ENCODE results near the gene RNF123.
"Not testable (repeated sequence)": the region's sequence is repeated elsewhere in the genome, so short reads cannot be mapped to it uniquely, and the experiment has no call there.

Gene RNF123

DNA sequence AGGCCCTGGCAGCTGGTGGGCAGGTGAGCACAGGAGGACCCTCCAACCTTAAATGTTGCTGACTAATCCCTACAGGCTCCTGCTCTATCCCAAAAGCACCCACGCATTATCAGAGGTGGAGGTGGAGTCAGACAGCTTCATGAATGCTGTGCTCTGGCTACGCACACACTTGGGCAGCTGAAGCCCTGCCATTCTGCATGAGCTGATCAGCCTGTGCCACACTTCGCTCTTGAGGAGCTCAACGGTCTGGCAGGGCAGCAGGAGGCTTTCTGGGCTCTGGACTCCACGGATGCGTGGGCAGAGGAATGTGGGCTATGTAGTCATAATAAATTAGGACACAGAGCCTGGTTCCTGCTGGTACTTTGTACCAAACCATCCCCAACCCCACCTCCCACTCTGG, 6.2 kb upstream of the RNF123 start:
- no peak for DNase-seq

DNA sequence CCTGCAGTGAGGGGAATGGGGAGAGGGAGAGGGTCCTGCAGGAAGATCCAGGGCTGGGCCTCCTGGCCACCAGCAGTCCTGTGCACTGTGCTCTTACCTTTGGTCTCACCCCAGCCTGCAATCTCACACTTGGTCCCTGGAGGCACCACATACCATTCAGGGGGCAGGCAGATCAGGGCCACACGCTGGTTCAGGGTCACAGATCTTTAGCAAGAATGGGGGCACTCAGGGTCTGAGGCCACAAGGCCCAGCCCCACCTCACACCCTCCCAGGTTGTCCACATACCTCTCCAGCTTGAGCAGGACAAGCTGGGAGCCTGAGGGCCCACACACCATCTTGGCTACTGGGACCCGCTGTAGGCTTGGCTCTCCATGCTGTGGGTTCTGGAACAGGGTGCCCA, 4.9 kb upstream of the RNF123 start:
- not testable (repeated sequence) for DNase-seq

DNA sequence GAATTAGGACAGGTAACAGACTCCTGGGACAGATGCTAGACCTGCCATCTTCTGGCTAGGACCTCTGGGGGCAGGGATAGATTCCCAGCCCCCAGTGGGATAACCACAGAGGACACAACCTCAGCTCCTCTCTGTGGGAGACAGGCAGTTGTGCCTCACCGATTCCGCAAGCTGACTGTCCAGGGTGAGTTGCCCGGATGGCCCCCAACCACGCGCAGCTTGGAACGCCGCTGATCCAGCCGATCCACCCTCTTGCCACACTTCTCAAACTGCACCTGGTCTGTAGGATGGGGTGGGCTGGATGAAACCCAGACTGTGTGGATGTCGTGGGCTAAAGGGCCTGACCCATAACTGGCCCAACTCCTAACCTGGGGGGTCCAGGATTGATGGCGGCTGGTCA, 4.3 kb upstream of the RNF123 start:
- DNase-seq, result not testable (repeated sequence)

DNA sequence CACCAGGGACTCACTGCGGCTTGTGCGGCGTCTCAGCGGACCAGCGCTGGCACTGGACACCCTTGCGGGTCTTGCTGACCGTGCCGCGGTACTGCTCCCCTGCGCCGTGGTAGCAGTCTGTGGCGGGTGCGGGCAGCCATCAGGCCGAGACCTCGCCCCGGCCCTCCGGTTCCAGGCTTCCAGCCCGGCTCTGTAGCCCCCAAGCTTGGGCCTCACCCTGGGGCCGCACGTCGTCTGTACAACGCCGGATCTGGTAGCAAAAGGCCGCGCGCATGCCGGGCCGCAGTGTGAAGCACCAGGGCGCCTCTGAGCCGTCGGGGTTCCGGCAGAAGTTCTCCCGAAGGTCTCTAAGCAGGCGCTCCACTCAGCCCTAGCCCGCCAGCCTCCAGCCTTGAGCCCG, 3.5 kb upstream of the RNF123 start:
- not testable (repeated sequence) for DNase-seq

DNA sequence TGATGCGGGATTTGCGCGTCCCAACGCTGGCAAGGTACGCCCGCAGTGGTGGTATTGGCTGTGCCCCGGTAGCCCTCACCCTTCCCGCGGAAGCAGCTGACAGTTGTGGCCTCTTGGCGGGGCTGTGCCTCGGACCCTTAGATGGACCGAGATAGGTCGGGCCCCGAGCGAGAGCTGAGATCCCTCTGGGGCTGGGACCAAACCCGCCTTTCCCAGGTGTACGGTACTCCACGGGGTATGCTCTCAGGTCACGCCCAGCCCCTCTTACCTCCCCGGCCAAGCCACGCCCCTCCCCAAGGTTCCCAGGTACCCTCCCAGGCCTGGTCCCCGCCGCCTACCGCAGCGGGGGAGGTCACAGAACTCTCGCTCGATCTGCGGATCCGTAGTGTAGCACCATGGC, 3.0 kb upstream of the RNF123 start:
- not testable (repeated sequence) for DNase-seq

DNA sequence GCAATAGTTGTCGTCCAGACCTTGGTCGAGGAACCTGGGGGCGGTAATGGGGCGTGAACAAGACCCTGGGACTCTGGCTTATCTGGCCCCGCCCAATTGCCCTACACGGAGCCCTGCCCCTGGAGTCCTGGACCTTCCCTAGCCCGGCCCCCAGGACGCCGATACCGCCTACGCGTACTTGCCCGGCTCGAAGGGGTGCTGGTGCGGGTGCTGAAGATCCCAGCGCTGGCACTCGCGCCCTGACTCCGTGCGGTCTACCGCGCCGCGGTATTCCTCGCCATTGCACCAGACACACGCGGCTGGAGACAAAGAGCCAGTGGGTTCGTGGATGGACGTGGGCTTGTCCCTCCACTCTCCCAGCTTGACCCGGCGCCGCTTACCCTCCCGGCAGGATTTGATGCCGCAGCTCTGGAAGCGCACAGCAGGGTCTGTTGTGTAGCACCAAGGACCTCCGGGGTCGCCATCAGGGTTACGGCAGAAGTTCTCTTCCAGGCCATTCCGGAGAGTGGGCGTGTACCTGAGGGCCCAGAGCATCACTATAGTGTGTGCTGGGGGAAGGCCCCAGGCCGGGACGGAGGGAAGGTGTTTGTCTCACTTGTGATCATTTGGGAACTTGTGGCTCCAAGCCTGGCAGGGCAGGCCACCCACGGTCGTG, 2.5 kb upstream of the RNF123 start:
- not testable (repeated sequence) for DNase-seq

DNA sequence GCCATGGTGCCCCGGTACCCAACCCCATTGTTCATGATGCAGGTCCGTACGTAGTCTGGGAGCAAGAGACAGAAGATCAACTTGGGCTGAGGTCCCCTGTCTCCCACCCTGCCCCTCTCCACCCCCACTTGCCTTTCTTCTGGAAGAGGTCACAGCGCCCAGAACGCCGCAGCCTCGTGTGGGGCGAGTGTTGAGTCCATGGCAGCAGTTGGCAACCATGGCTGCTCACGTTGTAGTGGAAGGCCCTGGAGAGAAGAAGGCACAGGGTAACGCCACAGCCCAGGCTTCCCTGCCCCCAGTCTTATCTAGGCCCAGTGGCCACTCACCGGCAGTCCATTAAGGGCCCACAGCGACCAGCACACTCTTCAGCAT, 1.9 kb upstream of the RNF123 start:
- not testable (repeated sequence) for DNase-seq

DNA sequence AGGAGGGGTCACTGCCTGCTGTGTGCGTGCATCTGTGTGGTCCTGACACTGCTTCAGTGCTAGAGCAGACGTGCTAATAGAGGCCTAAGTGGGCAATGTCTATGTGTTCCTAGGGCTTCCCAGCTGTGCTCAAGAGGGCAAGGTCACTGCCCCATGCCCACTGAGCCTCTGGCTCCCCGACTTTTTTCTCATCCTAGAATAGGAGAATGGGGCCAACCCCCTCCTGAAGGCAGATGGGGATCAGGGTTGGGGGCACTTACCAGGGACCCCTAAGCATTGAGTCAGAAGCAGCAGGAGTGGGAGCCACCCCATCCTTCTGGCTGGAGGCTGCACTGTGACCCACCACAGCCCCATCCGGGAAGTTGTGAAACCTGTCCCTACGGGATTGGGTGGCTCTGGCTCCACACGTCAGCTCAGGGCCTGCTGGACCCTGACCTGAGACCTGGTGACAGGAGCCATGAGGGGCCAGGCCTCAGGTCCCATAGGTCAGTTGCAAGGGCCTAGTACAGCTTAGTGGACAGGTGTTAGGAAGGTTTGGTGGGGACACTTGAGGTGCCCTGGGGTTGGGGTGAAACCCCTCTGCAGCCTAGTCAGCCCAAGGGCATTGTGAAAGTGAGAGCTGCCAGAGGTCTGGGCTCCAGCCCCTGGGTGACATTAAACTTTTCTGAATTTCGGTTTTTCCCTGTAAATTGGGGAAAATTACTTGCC, 865 bp upstream of the RNF123 start:
- not testable (repeated sequence) for DNase-seq

DNA sequence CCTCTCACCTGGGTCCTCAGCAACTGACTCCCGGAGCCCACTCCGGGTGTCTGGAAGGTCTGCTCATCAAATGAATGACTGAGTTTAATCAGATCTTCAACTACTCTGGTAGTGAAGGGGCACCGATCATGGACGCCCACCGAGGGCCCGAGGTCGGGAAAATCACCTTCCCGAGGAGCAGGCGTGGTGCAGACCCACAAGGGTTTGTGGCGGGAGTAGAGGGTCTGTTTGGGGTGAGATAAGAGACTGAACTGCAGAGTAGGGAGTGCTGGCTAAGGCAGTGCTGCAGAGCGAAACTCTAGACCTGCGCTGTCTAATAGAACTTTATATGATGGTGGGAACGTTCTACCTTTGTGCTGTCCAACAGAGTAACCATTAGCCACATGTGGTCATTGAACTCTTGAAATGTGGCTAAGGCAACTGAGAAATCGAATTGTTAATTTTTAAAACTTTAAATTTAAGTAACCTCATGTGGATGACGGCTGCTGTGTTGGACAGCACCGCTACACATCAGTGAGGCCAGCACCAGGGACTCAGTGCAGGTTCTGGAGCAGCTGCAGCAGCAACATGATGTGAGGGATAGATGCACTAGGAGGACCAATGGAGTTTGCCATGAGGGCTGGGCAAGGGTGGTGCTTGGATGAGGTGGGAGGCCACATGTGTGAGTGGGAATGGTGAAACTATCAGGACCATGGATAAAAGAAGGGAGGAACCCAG, 709 bp downstream of the RNF123 start:
- DNase-seq, result not testable (repeated sequence)

DNA sequence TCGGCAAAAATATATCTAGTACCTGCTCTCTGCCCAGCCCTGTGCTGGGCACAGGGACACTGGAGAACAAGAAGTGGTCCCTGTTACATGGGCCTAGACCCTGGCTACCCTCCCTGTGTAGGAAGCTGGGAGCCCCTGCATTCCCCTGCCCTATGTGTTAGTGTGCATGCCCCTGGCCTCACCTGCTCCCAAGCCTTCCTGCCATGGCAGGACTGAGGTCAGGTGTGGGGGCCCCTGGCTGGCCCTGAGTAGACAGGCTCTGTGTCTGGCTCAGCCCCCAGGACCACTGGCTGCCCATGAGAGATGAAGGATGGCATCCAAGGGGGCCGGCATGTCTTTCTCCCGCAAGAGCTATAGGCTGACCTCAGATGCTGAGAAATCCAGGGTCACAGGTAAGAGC, 1.5 kb downstream of the RNF123 start:
- not testable (repeated sequence) for DNase-seq

DNA sequence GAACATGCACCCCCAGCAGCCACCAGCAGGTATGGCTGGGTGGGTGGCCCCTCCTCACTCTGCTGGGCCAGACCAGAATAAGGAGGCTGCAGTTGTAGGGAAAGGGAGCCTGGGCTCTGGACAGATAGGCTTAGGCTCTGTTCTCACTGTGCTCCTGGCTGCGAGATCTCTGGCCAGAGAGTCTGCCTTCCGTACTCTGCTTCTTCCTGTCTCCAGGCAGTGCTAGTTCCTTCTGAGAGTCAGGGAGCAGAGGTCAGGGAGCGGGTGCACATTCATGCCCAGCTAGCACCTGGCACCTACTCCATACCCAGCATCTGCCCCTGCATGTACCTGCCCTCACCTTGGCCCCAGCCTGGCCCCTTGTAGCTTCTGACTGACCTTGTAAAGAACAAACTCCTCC, 2.1 kb downstream of the RNF123 start:
- DNase-seq, result not testable (repeated sequence)

DNA sequence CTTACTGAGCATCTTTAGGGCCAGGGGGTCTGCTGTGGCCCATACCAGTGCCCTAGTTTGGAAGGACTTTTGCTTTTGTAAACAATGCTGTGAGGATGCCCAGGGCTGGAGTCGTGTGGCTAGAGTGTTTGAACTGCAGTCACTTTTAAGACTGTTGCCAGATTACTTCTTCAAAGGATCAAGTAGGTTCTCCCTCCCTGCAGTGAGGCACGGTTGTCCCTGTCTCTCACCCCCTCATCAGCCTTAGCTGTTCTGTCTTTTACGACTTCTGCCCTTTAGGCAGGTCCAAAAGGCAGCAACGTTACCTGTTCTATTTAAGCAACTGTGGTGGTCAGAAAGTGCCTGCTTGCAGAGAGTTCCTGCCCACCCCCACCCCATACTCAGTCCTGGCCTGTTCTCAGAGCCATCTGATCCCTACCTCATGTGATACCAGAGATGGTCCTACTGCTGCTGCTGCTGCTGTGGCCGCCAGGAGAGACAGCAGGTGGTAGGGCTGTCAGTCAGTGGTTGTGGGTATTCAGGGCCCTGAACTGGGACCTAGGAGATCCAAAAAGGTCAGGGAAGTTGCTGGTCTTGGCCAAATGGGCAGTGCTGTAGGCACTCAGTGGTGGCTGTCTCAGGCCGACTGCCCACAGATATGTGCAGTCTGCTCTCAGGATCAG, 5.2 kb downstream of the RNF123 start:
- not testable (repeated sequence) for DNase-seq

DNA sequence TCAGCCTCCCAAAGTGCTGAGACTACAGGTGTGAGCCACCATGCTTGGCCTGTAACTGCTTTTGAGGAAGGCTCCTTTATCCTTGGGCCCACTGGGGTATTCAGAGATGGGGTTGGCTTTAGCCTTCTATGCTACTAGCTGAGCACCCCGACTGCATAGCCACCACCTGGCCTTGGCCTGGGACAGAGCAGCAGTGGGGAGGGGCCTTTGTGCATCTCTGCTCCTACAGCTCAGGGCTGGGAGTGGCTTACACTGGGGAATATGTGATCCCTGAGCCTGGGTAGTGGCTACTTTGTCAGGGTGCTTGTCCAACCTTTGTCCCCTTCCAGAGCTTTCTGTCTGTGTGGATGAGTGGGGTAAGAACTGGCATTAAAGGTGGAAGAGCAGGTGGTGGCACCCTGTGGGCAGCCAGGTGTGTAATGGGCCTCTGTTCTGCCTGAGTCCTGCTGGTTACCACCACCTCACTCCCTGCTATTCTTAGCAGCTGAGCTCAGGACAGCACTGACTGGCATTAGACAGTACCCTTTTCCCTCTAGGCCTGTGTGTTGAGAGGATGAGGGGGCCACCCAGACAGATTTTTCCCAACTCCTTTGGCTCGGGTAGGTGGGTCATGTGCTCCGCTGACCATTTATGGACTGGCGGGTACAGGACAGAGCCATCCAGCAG, 6.1 kb downstream of the RNF123 start:
- not testable (repeated sequence) for DNase-seq

DNA sequence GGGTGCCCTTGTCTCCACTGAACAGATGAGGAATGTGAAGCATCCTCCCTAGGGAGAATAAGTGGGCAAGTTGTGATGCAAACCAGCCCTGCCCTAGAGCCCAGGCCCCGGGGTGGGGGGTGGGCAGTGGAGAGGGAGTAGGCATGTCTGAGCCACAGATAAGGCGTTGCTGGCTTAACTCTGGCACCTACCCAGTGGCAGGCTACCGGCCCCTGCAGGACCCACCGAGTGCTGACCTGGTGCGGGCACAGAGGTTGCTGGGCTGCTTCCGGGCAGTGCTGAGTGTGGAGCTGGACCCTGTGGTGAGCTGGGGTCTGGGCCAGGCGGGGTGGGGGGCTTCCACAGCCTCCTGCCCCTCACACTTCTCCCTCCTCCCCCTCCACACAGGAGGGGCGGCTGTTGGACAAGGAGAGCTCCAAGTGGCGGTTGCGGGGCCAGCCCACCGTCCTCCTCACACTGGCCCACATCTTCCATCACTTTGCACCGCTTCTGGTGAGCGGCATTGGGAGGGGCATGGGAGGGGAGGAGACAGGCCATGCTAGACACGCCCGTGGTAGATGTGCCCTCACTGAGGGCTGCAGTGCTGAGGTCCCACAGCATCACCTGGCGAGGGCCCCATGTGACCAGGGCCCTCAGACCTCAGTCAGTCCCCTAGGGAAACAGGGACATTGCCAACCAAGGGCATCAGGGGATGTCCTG, 10.1 kb downstream of the RNF123 start:
- no peak for DNase-seq

DNA sequence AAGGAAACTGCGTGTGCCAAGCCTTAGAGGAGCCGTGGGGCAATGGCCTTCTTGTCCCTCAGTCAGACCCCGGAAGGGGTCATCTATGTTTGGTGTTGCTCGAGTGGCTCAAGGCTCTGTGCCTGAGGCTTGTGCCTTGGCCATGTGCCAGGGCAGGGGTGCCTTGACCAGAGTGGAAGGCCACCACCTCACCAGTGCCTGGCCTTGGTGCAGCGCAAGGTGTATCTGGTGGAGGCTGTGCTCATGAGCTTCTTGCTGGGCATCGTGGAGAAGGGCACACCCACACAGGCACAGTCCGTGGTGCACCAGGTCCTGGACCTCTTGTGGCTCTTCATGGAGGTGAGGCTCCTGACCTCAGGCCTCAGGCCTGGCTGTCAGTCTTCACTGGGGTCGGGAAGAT, 10.7 kb downstream of the RNF123 start:
- no peak for DNase-seq

DNA sequence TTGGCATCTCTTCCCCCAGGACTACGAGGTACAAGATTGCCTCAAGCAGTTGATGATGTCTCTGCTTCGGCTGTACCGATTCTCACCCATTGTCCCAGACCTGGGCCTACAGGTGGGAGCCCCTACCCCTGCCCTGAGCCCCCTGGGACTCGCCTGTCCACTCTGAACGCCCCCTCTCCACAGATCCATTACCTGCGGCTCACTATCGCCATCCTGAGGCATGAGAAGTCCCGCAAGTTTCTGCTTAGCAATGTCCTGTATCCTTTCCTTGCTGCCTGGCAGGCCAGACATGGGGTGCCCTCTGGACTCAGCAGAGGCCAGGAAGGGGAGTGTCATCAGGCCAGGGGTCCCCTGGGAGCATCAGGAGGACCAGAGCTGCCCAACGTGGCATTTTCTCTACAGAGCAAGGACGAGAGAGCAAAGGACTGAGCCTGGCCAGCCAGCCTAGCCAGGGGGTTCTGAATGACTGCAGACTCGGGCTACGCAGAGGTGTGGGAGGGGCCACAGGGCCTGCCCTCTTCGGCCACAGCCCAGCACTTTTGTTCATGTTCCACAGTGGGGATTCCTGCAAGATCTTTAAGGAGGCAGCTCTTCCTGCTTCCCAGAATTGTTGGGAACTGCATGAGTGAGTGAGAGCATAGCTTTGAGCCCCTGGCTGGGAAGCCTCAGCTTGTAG, 11.2 kb downstream of the RNF123 start:
- no peak for DNase-seq

DNA sequence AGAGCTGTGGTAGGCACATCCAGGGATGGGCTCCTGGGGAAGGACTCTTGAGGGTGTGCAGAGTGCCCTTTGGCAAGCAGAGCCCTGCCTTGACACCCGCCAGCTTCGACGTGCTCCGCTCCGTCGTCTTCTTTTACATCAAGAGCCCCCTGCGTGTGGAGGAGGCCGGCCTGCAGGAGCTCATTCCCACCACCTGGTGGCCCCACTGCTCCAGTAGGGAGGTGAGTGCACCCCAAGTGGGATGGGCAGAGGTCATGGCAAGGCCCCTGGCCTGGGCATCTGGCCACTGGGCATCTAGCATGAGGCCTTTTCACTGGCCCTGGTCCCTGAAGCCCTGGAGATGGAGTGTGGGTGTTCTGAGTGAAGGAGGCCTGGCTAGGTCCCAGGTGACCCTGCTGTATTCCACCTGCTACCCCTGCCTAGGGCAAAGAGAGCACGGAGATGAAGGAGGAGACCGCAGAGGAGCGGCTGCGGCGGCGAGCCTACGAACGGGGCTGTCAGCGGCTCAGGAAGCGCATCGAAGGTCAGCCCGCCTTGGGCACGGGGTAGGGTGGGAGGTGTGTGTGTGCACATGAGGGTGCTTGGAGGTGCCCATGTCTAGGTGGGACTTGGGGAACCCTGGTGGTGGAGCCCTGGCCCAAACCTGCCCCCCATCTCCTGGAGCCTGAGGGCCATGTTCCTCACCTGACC, 12.2 kb downstream of the RNF123 start:
- DNase-seq, result no peak

DNA sequence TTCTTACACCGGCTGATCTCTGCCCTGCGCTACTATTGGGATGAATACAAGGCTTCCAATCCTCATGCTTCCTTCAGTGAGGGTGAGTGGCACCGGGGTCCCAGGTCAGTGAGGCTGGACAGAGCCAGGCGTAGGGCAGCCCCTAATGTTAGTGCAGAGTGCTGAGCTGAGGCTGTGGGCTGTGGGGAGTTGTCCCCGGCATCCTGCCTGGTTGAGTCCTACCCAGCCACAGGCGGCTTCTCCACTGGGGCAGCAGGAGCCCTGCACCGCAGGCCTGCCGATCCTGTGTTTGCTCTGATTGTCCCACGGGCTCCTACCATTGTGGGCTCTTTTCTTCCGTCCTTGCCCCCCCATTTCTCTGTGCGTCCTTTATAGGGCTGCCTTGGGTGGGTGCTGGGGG, 13.3 kb downstream of the RNF123 start:
- no peak for DNase-seq

DNA sequence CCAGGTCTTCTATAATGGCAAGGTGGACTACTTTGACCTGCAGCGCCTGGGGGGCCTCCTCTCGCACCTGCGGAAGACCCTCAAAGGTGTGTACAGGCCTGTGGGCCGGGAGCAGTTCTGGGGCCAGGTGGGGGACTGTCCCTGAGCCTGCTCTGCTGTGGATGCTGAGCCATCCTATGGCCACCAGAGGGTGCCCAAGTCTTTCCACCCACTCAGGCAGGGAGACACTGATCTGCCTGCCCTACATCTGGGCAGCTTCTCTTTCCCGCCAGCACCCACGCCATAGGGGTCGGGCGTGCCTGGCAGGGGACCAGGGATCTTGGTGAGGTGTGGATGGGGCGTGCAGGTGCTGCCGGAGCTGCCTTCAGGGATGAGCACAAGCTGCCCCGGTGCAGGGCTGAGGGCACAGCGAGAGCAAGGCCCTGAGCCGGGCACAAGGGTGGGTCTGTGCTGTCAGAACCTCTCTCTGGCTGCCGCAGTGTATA, 14.1 kb downstream of the RNF123 start:
- DNase-seq, result peak in 1 of 2 experiments; percentile 35

DNA sequence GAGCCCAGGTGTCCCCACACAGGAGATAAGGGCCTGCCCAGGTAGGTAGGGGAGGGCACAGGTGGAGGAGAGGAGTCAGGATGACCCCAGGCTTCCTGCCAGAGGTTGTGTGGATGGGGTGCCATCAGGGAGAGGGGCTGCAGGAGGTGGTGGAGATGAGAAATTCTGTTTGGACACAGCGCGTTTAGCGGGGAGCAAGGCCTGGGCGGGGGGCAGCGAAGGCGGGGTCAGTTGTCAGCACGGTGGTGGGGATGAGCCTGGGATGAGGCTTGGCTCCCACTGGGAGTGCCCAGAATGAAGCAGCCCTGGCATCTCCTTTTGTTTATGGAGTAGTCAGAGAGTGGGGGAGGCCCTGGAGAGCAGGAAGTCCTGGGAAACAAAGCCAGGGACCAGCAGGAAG, 14.6 kb downstream of the RNF123 start:
- DNase-seq, result no peak

DNA sequence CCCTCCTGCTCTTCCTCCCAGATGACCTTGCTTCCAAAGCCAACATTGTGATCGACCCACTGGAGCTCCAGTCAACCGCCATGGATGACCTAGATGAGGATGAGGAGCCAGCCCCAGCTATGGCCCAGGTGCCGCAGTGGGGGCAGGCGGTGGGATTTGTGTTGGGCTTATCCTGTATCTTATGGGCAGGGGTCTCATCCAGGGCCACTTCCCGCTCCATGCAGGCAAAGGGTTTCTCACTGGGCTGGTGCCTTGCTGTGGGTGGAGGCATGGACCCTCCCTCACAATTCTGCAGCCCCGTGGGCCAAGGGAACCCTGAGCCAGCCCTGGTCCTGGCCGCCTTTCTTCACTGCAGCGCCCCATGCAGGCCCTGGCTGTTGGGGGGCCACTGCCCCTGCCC, 15.3 kb downstream of the RNF123 start:
- DNase-seq, result no peak
